ENCODE measurements around the gene ACOXL.

DNA sequence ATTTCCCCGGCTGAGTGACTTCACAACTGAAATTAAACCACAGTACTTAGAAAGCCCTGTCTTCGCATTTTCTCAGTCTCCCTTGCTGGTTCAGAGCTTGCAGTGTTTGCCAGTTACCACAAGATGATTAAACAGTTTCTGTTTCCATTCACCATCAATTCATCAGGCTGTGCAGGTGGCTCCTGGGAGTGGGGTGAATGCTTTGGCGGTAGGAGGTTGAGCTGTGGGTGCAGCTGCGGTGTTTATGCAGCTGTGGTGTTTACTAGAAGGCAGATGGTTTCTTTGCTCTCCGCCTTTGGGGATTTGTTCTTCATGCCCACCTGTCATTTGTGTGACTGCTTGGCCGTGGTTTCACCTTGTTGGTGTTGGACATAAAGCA is 16.1 kb downstream of the ACOXL start:
- TF ChIP-seq, protein P1, sequence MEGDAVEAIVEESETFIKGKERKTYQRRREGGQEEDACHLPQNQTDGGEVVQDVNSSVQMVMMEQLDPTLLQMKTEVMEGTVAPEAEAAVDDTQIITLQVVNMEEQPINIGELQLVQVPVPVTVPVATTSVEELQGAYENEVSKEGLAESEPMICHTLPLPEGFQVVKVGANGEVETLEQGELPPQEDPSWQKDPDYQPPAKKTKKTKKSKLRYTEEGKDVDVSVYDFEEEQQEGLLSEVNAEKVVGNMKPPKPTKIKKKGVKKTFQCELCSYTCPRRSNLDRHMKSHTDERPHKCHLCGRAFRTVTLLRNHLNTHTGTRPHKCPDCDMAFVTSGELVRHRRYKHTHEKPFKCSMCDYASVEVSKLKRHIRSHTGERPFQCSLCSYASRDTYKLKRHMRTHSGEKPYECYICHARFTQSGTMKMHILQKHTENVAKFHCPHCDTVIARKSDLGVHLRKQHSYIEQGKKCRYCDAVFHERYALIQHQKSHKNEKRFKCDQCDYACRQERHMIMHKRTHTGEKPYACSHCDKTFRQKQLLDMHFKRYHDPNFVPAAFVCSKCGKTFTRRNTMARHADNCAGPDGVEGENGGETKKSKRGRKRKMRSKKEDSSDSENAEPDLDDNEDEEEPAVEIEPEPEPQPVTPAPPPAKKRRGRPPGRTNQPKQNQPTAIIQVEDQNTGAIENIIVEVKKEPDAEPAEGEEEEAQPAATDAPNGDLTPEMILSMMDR (IDR thresholded peaks at IDR 0.05; ENCODE audit: insufficient read depth, low read length, poor library complexity, severe bottlenecking): no peak
- no peak for TF ChIP-seq EZH2phosphoT487 (conservative IDR thresholded peaks at IDR 0.05; ENCODE audit: low read length)
